ENCODE data around the gene ZBTB45. TPM values are rescaled to one million over a fixed set of nuclear protein-coding genes. Genes with fewer than 3 reads are reported as not detected.

The ZBTB45 gene
- total and polyA plus RNA-seq, 9 of the 15 experiments (the other 6 are each of a cell fraction or from before 2014, with no cell fraction given), result 0.08 to 16.1 (median 1.8) TPM

- peak; percentile 84; the same call in 1 of the 2 replicates for TF ChIP-seq E2F3 (CRISPR knock-in tag; IDR thresholded peaks at IDR 0.05)
- no peak for TF ChIP-seq ID3 (CRISPR knock-in tag; IDR thresholded peaks at IDR 0.05)
- peak; percentile 82 for TF ChIP-seq ID3 (tag; IDR thresholded peaks at IDR 0.05)
- peak; percentile 100 for TF ChIP-seq GABPA (tag; conservative IDR thresholded peaks at IDR 0.05; ENCODE audit: low read depth)
- TF ChIP-seq DPF2 (IDR thresholded peaks at IDR 0.05), result peak; percentile 22; the same call in 1 of the 2 replicates
- peak; percentile 16; the same call in 1 of the 2 replicates for TF ChIP-seq ZNF41 (CRISPR knock-in tag; conservative IDR thresholded peaks at IDR 0.05)
- TF ChIP-seq ETV5 (CRISPR knock-in tag; IDR thresholded peaks at IDR 0.05; ENCODE audit: low read depth), result peak; percentile 98
- TF ChIP-seq SREBF2 (CRISPR knock-in tag; IDR thresholded peaks at IDR 0.05), result 0 out of 2 replicates have a peak, but pooled peaks have one; percentile 19
- TF ChIP-seq MGA (IDR thresholded peaks at IDR 0.05), result peak; percentile 52
- TF ChIP-seq ZNF280A (IDR thresholded peaks at IDR 0.05; ENCODE audit: low read depth, partially characterized antibody), result no peak
- no peak for TF ChIP-seq HIVEP1 (CRISPR knock-in tag; IDR thresholded peaks at IDR 0.05)
- no peak for TF ChIP-seq ZNF785 (CRISPR knock-in tag; IDR thresholded peaks at IDR 0.05)
- peak; percentile 29; the same call in 1 of the 2 replicates for TF ChIP-seq NFE2 (IDR thresholded peaks at IDR 0.05; ENCODE audit: low read depth)
- TF ChIP-seq OTX1 (CRISPR knock-in tag; IDR thresholded peaks at IDR 0.05), result peak; percentile 60; the same call in 1 of the 2 replicates
- no peak for TF ChIP-seq ZNF77 (CRISPR knock-in tag; IDR thresholded peaks at IDR 0.05)
These were observed at the start of gene ZBTB45 (continued) for GRCh38 chr19:58519355-58520256.

All from K562 (cell line).